ENCODE measurements around the gene GLO1.

GRCh38 chr6:38720295-38720694 is 17.4 kb upstream of the GLO1 start:
- TF ChIP-seq RCOR1 (IDR thresholded peaks at IDR 0.05; ENCODE audit: low read length) = no peak
- peak; percentile 15; the same call in 1 of the 2 replicates for TF ChIP-seq CTCF (IDR thresholded peaks at IDR 0.05)
- TF ChIP-seq MXI1 (IDR thresholded peaks at IDR 0.05; ENCODE audit: low read depth, low read length) = no peak
- TF ChIP-seq REST (IDR thresholded peaks at IDR 0.05; ENCODE audit: low read depth, low read length) = no peak
- no peak for TF ChIP-seq RFX5 (IDR thresholded peaks at IDR 0.05; ENCODE audit: low read length)
- no peak for TF ChIP-seq TAF1 (IDR thresholded peaks at IDR 0.05; ENCODE audit: borderline replicate concordance, low read depth, low read length)
- TF ChIP-seq PBX3 (IDR thresholded peaks at IDR 0.05) = no peak
- TF ChIP-seq USF1 (IDR thresholded peaks at IDR 0.05; ENCODE audit: borderline replicate concordance, low read depth) = no peak
- no peak for TF ChIP-seq NRF1 (IDR thresholded peaks at IDR 0.05; ENCODE audit: low read depth, low read length)
- TF ChIP-seq NFIC (IDR thresholded peaks at IDR 0.05; ENCODE audit: borderline replicate concordance) = no peak
- TF ChIP-seq POLR2AphosphoS5 (IDR thresholded peaks at IDR 0.05; ENCODE audit: low read depth, low read length) = no peak
- no peak for TF ChIP-seq MAX (IDR thresholded peaks at IDR 0.05; ENCODE audit: low read depth)
- TF ChIP-seq EP300 (IDR thresholded peaks at IDR 0.05; ENCODE audit: borderline replicate concordance in 1 of 2, low read depth in 1 of 2, low read length in 1 of 2) = no peak
